GM10248 (cell line): ENCODE measurements around the gene ATP2B3.

ENCODE experiments used
- CTCF ChIA-PET: fragments of 300-600 bp; sonication (Branson Sonifier 250); formaldehyde crosslinking; extraction: SDS; loops from one replicate; lab custom pipeline; 2021; ENCODE audit warnings: antibody characterized with exemption; lab: Yijun Ruan, JAX
- POLR2A ChIA-PET: fragments of 350-650 bp; sonication (Branson Sonifier 250); formaldehyde crosslinking; extraction: SDS; loops from one replicate; lab custom pipeline; 2020; ENCODE audit warnings: antibody characterized with exemption; lab: Yijun Ruan, JAX
- DNase-seq: peaks from one replicate; pipeline ENCODE4 v3.0.0; 2012; ENCODE audit errors: extremely low spot score
- CTCF ChIP-seq: IDR thresholded peaks from 2 replicates; pipeline ENCODE4 v1.5.1; 2012; ENCODE audit warnings: mild to moderate bottlenecking, low read depth; ENCODE audit errors: extremely low read depth, missing control alignments, control extremely low read depth

The ATP2B3 gene

GRCh38 chrX:153554519-153555167 is 37.2 kb downstream of the ATP2B3 start:
- POLR2A ChIA-PET: no interaction called here
- DNase-seq: peak; percentile 71
- CTCF ChIA-PET: interaction anchor here (0.8 to 5.6 kb wide), 18 partner anchors 8 to 116 kb away, joined by 3 to 35 read pairs (median 4); partner anchors contain the start of gene DUSP9
- peak; percentile 70 for TF ChIP-seq CTCF

DNA sequence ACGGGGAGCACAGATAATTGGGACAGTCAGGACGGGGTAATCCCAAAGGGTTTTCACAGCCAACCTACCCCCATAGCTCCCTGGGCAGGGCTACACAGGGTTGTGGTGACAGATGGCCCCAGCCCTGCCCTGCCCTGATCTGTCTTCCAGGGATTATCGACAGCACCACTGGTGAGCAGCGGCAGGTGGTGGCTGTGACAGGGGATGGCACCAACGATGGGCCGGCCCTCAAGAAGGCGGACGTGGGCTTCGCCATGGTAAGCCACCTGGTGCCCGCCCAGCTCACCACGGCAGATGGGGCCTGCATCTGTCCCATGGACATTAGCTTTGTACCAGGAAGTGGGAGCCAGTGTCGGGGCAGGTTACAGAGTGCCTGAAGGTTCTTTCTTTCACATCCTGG is 39.3 kb downstream of the ATP2B3 start:
- no peak for TF ChIP-seq CTCF
- DNase-seq: no peak
- POLR2A ChIA-PET: no interaction called here
- CTCF ChIA-PET: interaction anchor here (1.0 to 5.6 kb wide), 6 partner anchors 9 to 111 kb away, joined by 3 to 35 read pairs (median 4); partner anchors contain the start of gene DUSP9

GRCh38 chrX:153557618-153558355 is 40.3 kb downstream of the ATP2B3 start:
- POLR2A ChIA-PET: no interaction called here
- no peak for TF ChIP-seq CTCF
- no peak for DNase-seq
- CTCF ChIA-PET: interaction anchor here (1.1 to 5.6 kb wide), 2 partner anchors 99 to 110 kb away, joined by 3 to 28 read pairs; no protein-coding TSS in a partner anchor

GRCh38 chrX:153560000-153560399 is 42.6 kb downstream of the ATP2B3 start:
- no peak for TF ChIP-seq CTCF
- POLR2A ChIA-PET: no interaction called here
- no peak for DNase-seq
- CTCF ChIA-PET: interaction anchor here (0.9 to 1.4 kb wide), 2 partner anchors 107 to 108 kb away, joined by 3 read pairs; no protein-coding TSS in a partner anchor

GRCh38 chrX:153560466-153560865 is 43.0 kb downstream of the ATP2B3 start:
- no peak for DNase-seq
- ChIA-PET POLR2A (no interaction called here), CTCF (interaction anchor here (0.9 to 1.4 kb wide), 2 partner anchors 107 to 108 kb away, joined by 3 read pairs; no protein-coding TSS in a partner anchor)
- no peak for TF ChIP-seq CTCF

GRCh38 chrX:153561337-153561736 is 43.9 kb downstream of the ATP2B3 start:
- no peak for DNase-seq
- TF ChIP-seq CTCF: no peak
- POLR2A ChIA-PET: no interaction called here
- CTCF ChIA-PET: interaction anchor here (1.0 to 3.2 kb wide), 3 partner anchors 8 to 107 kb away, joined by 5 to 14 read pairs (median 7); no protein-coding TSS in a partner anchor
